Hindlimb muscle (tissue), 1 donor: ENCODE measurements around the gene CMPK1. TPM values are rescaled to one million over a fixed set of nuclear protein-coding genes. Genes with fewer than 3 reads are reported as not detected.
A peak's percentile ranks its signal among the peaks of the same experiment; 100 is the strongest.

Experiments
- DNase-seq: peaks from one replicate; pipeline ENCODE4 v3.0.0-alpha.2; 2013
- polyA plus RNA-seq: library from polyadenylated mRNA; unstranded; fragments of 120-200 nt; gene quantifications from one replicate; pipeline ENCODE4 v1.2.1, GENCODE V29; 2013; ENCODE audit not compliant: insufficient read length

Gene CMPK1
- polyA plus RNA-seq, 1 donor: 69.0 TPM

- DNase-seq: peak; percentile 46
Measured at GRCh38 chr1:47424336-47424982, 90.9 kb downstream of the CMPK1 start.

Other genes starting within 250 kb of the CMPK1 start
- gene CYP4A22, start 196.3 kb upstream of the CMPK1 start, polyA plus RNA-seq: 0.13 TPM
- gene PDZK1IP1, start 143.8 kb upstream of the CMPK1 start, polyA plus RNA-seq: 0.59 TPM
- gene TAL1, start 101.6 kb upstream of the CMPK1 start, polyA plus RNA-seq: 3.6 TPM
- gene STIL, start 19.6 kb upstream of the CMPK1 start, polyA plus RNA-seq: 3.9 TPM
- not detected for gene FOXE3, start 82.5 kb downstream of the CMPK1 start, polyA plus RNA-seq
- 0.30 TPM for gene FOXD2, start 104.3 kb downstream of the CMPK1 start, polyA plus RNA-seq